ENCODE results near the gene GOLGA6L7. TPM values are rescaled to one million over a fixed set of nuclear protein-coding genes. Genes with fewer than 3 reads are reported as not detected.
"Not testable (repeated sequence)": the region's sequence is repeated elsewhere in the genome, so short reads cannot be mapped to it uniquely, and the experiment has no call there.

Gene GOLGA6L7
- not detected for total RNA-seq

- DNase-seq (ENCODE audit: low spot score in 2 of 2); H3K27me3 ChIP-seq; H3K27ac ChIP-seq; H3K4me3 ChIP-seq; H3K4me1 ChIP-seq; intact Hi-C loops (cut with DNase I); H3K36me3 ChIP-seq; H3K9me3 ChIP-seq: not testable (repeated sequence)
These were observed at the start of gene GOLGA6L7 for GRCh38 chr15:28848521-28848920. Gene GOLGA6L7, minus strand, starts transcription at chr15:28848644. Its CDS starts 95 bp downstream, at chr15:28848549.

GRCh38 chr15:28897861-28898585 is 49.6 kb upstream of the GOLGA6L7 start:
- H3K27me3 ChIP-seq: no peaks in the 10 kb centered on the region
- no peaks in the 10 kb centered on the region for H3K36me3 ChIP-seq
- no peaks in the 10 kb centered on the region for H3K4me1 ChIP-seq
- H3K9me3 ChIP-seq: no peaks in the 10 kb centered on the region
- intact Hi-C loops (cut with DNase I): no loop called here
- no peak for TF ChIP-seq CTCF (IDR thresholded peaks at IDR 0.05)
- DNase-seq (ENCODE audit: low spot score in 2 of 2): no peak
- H3K27ac ChIP-seq: no peak overlapping the region
- H3K4me3 ChIP-seq: no peak overlapping the region

DNA sequence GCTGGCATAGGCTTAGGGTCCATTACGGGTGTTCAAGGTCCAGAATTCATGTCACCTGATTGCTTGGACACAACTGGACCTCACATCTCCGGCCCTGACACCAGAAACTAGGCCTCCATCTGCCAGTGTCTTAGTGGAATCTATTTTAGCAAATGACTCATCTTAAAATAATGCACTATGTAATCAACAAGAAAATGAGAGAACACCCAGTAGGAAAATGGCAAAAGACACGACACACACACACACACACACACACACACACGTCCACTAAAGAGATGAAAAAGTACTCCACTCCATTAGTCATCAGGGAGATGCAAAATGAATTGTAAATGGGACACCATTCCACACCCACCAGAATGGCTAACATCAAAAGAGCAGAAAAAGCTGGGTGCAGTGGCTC is 48.5 kb upstream of the GOLGA6L7 start:
- H3K4me3 ChIP-seq: no peak overlapping the region
- H3K4me1 ChIP-seq: no peaks in the 10 kb centered on the region
- intact Hi-C loops (cut with DNase I): no loop called here
- H3K9me3 ChIP-seq: no peaks in the 10 kb centered on the region
- H3K36me3 ChIP-seq: no peaks in the 10 kb centered on the region
- no peak for DNase-seq (ENCODE audit: low spot score in 2 of 2)
- no peaks in the 10 kb centered on the region for H3K27me3 ChIP-seq
- TF ChIP-seq CTCF (IDR thresholded peaks at IDR 0.05): no peak
- no peak overlapping the region for H3K27ac ChIP-seq

DNA sequence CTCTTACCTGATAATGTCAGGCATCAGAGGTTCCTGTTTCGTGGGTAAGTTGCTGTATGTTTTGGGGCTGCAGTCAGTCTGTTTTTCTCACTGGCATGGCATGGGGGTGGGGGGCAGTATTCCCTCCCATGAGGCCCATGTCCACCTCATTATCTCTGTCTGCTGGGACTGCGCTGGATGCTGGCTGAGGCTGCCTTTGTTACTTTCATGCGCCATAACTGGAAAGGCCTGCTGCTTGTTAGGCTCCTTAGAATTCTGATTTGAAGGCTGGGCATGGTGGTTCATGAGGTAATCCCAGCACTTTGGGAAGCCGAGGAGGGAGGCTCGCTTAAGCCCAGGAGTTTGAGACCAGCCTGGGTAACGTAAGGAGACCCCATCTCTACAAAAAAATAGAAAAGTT is 47.1 kb upstream of the GOLGA6L7 start:
- H3K36me3 ChIP-seq: no peaks in the 10 kb centered on the region
- no peak for TF ChIP-seq CTCF (IDR thresholded peaks at IDR 0.05)
- no peak overlapping the region for H3K4me3 ChIP-seq
- intact Hi-C loops (cut with DNase I): no loop called here
- no peak overlapping the region for H3K27ac ChIP-seq
- DNase-seq (ENCODE audit: low spot score in 2 of 2): no peak
- no peaks in the 10 kb centered on the region for H3K4me1 ChIP-seq
- no peaks in the 10 kb centered on the region for H3K27me3 ChIP-seq
- no peaks in the 10 kb centered on the region for H3K9me3 ChIP-seq

- H3K9me3 ChIP-seq: no peaks in the 10 kb centered on the region
- no peaks in the 10 kb centered on the region for H3K4me1 ChIP-seq
- H3K36me3 ChIP-seq: no peaks in the 10 kb centered on the region
- no peak overlapping the region for H3K27ac ChIP-seq
- no peak for TF ChIP-seq CTCF (IDR thresholded peaks at IDR 0.05)
- DNase-seq (ENCODE audit: low spot score in 2 of 2): no peak
- intact Hi-C loops (cut with DNase I): no loop called here
- H3K27me3 ChIP-seq: no peaks in the 10 kb centered on the region
- H3K4me3 ChIP-seq: no peak overlapping the region
These were observed 46.7 kb upstream of the GOLGA6L7 start for GRCh38 chr15:28895146-28895545.

- H3K27me3 ChIP-seq: no peaks in the 10 kb centered on the region
- H3K9me3 ChIP-seq: no peaks in the 10 kb centered on the region
- H3K4me1 ChIP-seq: no peaks in the 10 kb centered on the region
- no peak overlapping the region for H3K27ac ChIP-seq
- no peak for DNase-seq (ENCODE audit: low spot score in 2 of 2)
- H3K4me3 ChIP-seq: no peak overlapping the region
- intact Hi-C loops (cut with DNase I): no loop called here
- no peak for TF ChIP-seq CTCF (IDR thresholded peaks at IDR 0.05)
- H3K36me3 ChIP-seq: no peaks in the 10 kb centered on the region
These were observed 46.2 kb upstream of the GOLGA6L7 start for GRCh38 chr15:28894631-28895030.

Measured in ascending aorta (tissue), 2 donors.